SK-N-SH treated with all-trans-retinoic acid at 6 μM for 48 hours (cell line): ENCODE results near the gene ACKR2.

Experiments used
- ATAC-seq: fragments of 200-7000 bp; cut with Tn5 transposase; 3 replicates; pipeline ENCODE4 v1.9.1; 2020; ENCODE audit warnings: mild to moderate bottlenecking, moderate library complexity
- ARNTL ChIP-seq: fragments of 450-650 bp; formaldehyde crosslinking; IDR thresholded peaks from 2 replicates; pipeline ENCODE4 v1.5.0; 2020; ENCODE audit warnings: low read depth, mild to moderate bottlenecking, moderate library complexity, borderline replicate concordance
- BACH2 ChIP-seq: fragments of 250-450 bp; sonication (Bioruptor Pico); IDR thresholded peaks from 2 replicates; pipeline ENCODE4 v1.9.0; 2021; ENCODE audit warnings: mild to moderate bottlenecking, borderline replicate concordance
- CREB5 ChIP-seq: fragments of 250-450 bp; sonication (Bioruptor Pico); IDR thresholded peaks from 2 replicates; pipeline ENCODE4 v1.5.1; 2020; ENCODE audit warnings: low read depth, mild to moderate bottlenecking, moderate library complexity
- CSDC2 ChIP-seq: fragments of 250-450 bp; sonication (Bioruptor Pico); IDR thresholded peaks from 2 replicates; pipeline ENCODE4 v1.5.0; 2020; ENCODE audit warnings: mild to moderate bottlenecking, moderate library complexity
- CSRNP3 ChIP-seq: fragments of 250-450 bp; sonication (Bioruptor Pico); IDR thresholded peaks from 2 replicates; pipeline ENCODE4 v1.5.1; 2021; ENCODE audit warnings: mild to moderate bottlenecking, moderate library complexity
- ESRRG ChIP-seq: fragments of 250-450 bp; sonication (Bioruptor Pico); IDR thresholded peaks from 2 replicates; pipeline ENCODE4 v1.6.1; 2021; ENCODE audit warnings: mild to moderate bottlenecking
- GLIS3 ChIP-seq: fragments of 250-450 bp; sonication (Bioruptor Pico); IDR thresholded peaks from 2 replicates; pipeline ENCODE4 v1.5.0; 2020; ENCODE audit warnings: mild to moderate bottlenecking, moderate library complexity
- ISL1 ChIP-seq: fragments of 250-450 bp; sonication (Bioruptor Pico); IDR thresholded peaks from 2 replicates; pipeline ENCODE4 v2.1.2; 2022; ENCODE audit warnings: mild to moderate bottlenecking, moderate library complexity
- POU6F1 ChIP-seq: fragments of 250-450 bp; sonication (Bioruptor Pico); IDR thresholded peaks from 2 replicates; pipeline ENCODE4 v1.8.0; 2021; ENCODE audit warnings: low read depth, mild to moderate bottlenecking, moderate library complexity, borderline replicate concordance
- PPARA ChIP-seq: fragments of 250-450 bp; sonication (Bioruptor Pico); IDR thresholded peaks from 2 replicates; pipeline ENCODE4 v1.5.0; 2020; ENCODE audit warnings: mild to moderate bottlenecking, borderline replicate concordance
- RARB ChIP-seq: fragments of 250-450 bp; sonication (Bioruptor Pico); IDR thresholded peaks from 2 replicates; pipeline ENCODE4 v1.8.0; 2021; ENCODE audit warnings: mild to moderate bottlenecking, moderate library complexity
- SNAI2 ChIP-seq: fragments of 250-450 bp; sonication (Bioruptor Pico); IDR thresholded peaks from 2 replicates; pipeline ENCODE4 v1.5.0; 2020; ENCODE audit warnings: mild to moderate bottlenecking, moderate library complexity
- TCF4 ChIP-seq: fragments of 250-450 bp; sonication (Bioruptor Pico); IDR thresholded peaks from 2 replicates; pipeline ENCODE4 v1.8.0; 2021; ENCODE audit warnings: mild to moderate bottlenecking, moderate library complexity, borderline replicate concordance
- TOX ChIP-seq: fragments of 250-450 bp; sonication (Bioruptor Pico); IDR thresholded peaks from 2 replicates; pipeline ENCODE4 v1.8.0; 2021; ENCODE audit warnings: mild to moderate bottlenecking, moderate library complexity, borderline replicate concordance
- TSHZ2 ChIP-seq: fragments of 250-450 bp; sonication (Bioruptor Pico); IDR thresholded peaks from 2 replicates; pipeline ENCODE4 v1.5.0; 2020; ENCODE audit warnings: mild to moderate bottlenecking, moderate library complexity
- ZC3H10 ChIP-seq: fragments of 250-450 bp; sonication (Bioruptor Pico); IDR thresholded peaks from 2 replicates; pipeline ENCODE4 v1.5.1; 2021; ENCODE audit warnings: mild to moderate bottlenecking, moderate library complexity
- ZFP30 ChIP-seq: fragments of 450-650 bp; formaldehyde crosslinking; IDR thresholded peaks from 2 replicates; pipeline ENCODE4 v1.5.0; 2022; ENCODE audit warnings: mild to moderate bottlenecking, moderate library complexity
- ZNF565 ChIP-seq: fragments of 450-650 bp; formaldehyde crosslinking; conservative IDR thresholded peaks from 2 replicates; pipeline ENCODE4 v1.5.0; 2020; ENCODE audit warnings: low read depth, mild to moderate bottlenecking, moderate library complexity
- ZNF70 ChIP-seq: fragments of 450-650 bp; formaldehyde crosslinking; IDR thresholded peaks from 2 replicates; pipeline ENCODE4 v1.5.0; 2020; ENCODE audit warnings: mild to moderate bottlenecking, moderate library complexity
- ZNF8 ChIP-seq: fragments of 450-650 bp; formaldehyde crosslinking; IDR thresholded peaks from 2 replicates; pipeline ENCODE4 v1.5.0; 2020; ENCODE audit warnings: mild to moderate bottlenecking, moderate library complexity

The ACKR2 gene

GRCh38 chr3:42801048-42801620 lies 8.1 kb upstream of the ACKR2 start:
- no peak for ATAC-seq
- TF ChIP-seq SNAI2 (CRISPR knock-in tag) (no peak), CSRNP3 (CRISPR knock-in tag) (no peak), CREB5 (CRISPR knock-in tag) (no peak), TSHZ2 (CRISPR knock-in tag) (no peak), ESRRG (no peak), PPARA (CRISPR knock-in tag) (no peak), ZFP30 (CRISPR knock-in tag) (no peak), ZNF565 (CRISPR knock-in tag) (no peak), TOX (CRISPR knock-in tag) (no peak), GLIS3 (no peak), ZNF8 (CRISPR knock-in tag) (no peak), TCF4 (no peak), ZNF70 (no peak), POU6F1 (no peak), CSDC2 (CRISPR knock-in tag) (no peak), ZC3H10 (CRISPR knock-in tag) (no peak), ISL1 (CRISPR knock-in tag) (no peak)

GRCh38 chr3:42801784-42802183 lies 7.5 kb upstream of the ACKR2 start:
- TF ChIP-seq GLIS3, result no peak
- TF ChIP-seq ZNF8 (CRISPR knock-in tag), result no peak
- no peak for TF ChIP-seq BACH2 (CRISPR knock-in tag)
- no peak for TF ChIP-seq CREB5 (CRISPR knock-in tag)
- TF ChIP-seq TCF4, result no peak
- TF ChIP-seq ZC3H10 (CRISPR knock-in tag), result no peak
- no peak for TF ChIP-seq POU6F1
- TF ChIP-seq ARNTL, result no peak
- no peak for TF ChIP-seq RARB (CRISPR knock-in tag)
- no peak for TF ChIP-seq ZFP30 (CRISPR knock-in tag)
- TF ChIP-seq SNAI2 (CRISPR knock-in tag), result no peak
- no peak for ATAC-seq

- ATAC-seq, result no peak
- TF ChIP-seq ZFP30 (CRISPR knock-in tag) (no peak), ZNF70 (no peak), ISL1 (CRISPR knock-in tag) (no peak), POU6F1 (no peak), TSHZ2 (CRISPR knock-in tag) (no peak), ZNF8 (CRISPR knock-in tag) (no peak), CSRNP3 (CRISPR knock-in tag) (no peak), PPARA (CRISPR knock-in tag) (no peak)
These were observed 6.3 kb upstream of the ACKR2 start for GRCh38 chr3:42802876-42803413.
